ENCODE data around the gene SLC9A3. TPM values are rescaled to one million over a fixed set of nuclear protein-coding genes. Genes with fewer than 3 reads are reported as not detected.

Gene SLC9A3
- total and polyA plus RNA-seq, 8 donors = 2.7 to 142 (median 14.9) TPM

DNA sequence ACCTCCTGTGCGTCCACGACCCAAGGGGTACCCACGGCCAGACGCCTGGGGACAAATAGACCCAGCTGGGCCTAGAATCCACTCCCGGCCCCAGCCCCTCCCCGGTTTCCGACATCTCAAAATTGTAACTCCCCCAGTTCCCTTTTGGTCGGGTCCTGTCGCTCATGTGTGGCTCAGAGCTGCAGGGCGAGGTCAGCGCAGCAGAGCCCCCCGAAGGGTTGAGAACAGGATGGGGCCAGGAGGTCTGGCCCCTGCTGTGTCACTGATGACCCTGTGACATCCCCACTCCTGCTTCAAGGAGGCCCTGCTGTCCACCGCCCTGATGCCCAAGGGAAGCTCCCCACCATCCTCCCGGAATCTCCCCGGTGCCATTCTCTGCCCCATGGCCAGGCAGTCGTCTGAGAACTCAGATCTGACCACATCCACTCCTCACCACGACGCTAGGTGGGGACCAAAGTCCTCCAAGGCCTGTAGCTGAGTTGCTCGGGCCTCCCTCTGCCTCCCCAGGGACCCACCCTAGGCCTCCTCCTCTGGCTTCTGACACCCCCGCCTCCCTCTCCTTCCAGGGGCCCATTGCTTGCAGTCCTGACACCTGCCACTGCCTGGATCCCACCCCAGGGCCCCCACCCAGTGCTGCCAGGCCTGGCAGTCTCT is 3.9 kb downstream of the SLC9A3 start:
- no peak for DNase-seq
- Histone ChIP-seq H3K36me3 (no peaks in the 10 kb centered on the region), H3K9me3 (no peaks in the 10 kb centered on the region), H3K4me1 (peaks cover 19 to 30% (median 24%) of the 10 kb centered on the region in 4 donors), H3K27me3 (peaks cover 20 to 97% (median 66%) of the 10 kb centered on the region in 3 donors), H3K27ac (no peak overlapping the region), H3K4me3 (no peak overlapping the region)
- intact Hi-C loops (cut with DNase I; ENCODE audit: low total_unique reads) = no loop called here
- WGBS, 5 donors = 79 to 90% (median 86%) methylated on average over 14 to 20 of the region's 20 CpGs
- TF ChIP-seq POLR2A (IDR thresholded peaks at IDR 0.05) = no peak
- TF ChIP-seq, protein P1, sequence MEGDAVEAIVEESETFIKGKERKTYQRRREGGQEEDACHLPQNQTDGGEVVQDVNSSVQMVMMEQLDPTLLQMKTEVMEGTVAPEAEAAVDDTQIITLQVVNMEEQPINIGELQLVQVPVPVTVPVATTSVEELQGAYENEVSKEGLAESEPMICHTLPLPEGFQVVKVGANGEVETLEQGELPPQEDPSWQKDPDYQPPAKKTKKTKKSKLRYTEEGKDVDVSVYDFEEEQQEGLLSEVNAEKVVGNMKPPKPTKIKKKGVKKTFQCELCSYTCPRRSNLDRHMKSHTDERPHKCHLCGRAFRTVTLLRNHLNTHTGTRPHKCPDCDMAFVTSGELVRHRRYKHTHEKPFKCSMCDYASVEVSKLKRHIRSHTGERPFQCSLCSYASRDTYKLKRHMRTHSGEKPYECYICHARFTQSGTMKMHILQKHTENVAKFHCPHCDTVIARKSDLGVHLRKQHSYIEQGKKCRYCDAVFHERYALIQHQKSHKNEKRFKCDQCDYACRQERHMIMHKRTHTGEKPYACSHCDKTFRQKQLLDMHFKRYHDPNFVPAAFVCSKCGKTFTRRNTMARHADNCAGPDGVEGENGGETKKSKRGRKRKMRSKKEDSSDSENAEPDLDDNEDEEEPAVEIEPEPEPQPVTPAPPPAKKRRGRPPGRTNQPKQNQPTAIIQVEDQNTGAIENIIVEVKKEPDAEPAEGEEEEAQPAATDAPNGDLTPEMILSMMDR (IDR thresholded peaks at IDR 0.05) = no peak
- TF ChIP-seq EP300 (IDR thresholded peaks at IDR 0.05) = no peak
- TF ChIP-seq POLR2AphosphoS5 (IDR thresholded peaks at IDR 0.05) = no peak

- Histone ChIP-seq H3K4me3 (no peak overlapping the region), H3K27ac (no peak overlapping the region), H3K36me3 (no peaks in the 10 kb centered on the region), H3K27me3 (peaks cover 8 to 97% (median 61%) of the 10 kb centered on the region in 3 donors), H3K9me3 (no peaks in the 10 kb centered on the region), H3K4me1 (peaks cover 7 to 17% (median 10%) of the 10 kb centered on the region in 4 donors)
- TF ChIP-seq POLR2A (IDR thresholded peaks at IDR 0.05) = no peak
- no peak for TF ChIP-seq EP300 (IDR thresholded peaks at IDR 0.05)
- TF ChIP-seq, protein P1 (IDR thresholded peaks at IDR 0.05) = no peak
- TF ChIP-seq POLR2AphosphoS5 (IDR thresholded peaks at IDR 0.05) = no peak
- intact Hi-C loops (cut with DNase I; ENCODE audit: low total_unique reads) = no loop called here
- DNase-seq = peak in 1 of 2 donors; percentile 53
- WGBS, 5 donors = 37 to 54% (median 46%) methylated on average over 6 to 10 of the region's 10 CpGs
Observed at GRCh38 chr5:518721-519120, 5.5 kb downstream of the SLC9A3 start.

DNA sequence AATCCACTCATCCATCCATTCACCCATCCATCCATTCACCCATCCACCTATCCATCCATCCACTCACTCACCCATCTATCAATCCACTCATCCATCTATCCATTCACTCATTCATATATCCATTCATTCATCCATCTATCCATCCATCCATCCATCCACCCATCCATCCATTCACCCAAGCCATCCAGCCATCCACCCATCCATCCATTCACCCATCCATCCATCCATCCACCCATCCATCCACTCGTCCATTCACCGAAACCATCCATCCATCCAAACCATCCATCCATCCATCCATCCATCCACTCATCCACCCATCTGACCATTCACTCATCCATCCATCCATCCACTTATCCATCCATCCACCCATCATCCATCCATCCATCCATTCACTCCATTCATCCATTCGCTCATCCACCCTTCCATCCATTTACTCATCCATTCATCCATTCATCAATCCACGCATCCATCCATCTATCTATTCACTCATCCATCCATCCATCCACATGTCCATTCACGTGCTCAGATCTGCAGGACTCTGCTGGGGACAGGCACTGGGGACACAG is 6.6 kb downstream of the SLC9A3 start:
- H3K4me3 ChIP-seq = no peak overlapping the region

GRCh38 chr5:516980-517379 is 7.3 kb downstream of the SLC9A3 start:
- Histone ChIP-seq H3K36me3 (no peaks in the 10 kb centered on the region), H3K4me1 (peaks cover 0 to 2% (median 0%) of the 10 kb centered on the region in 4 donors), H3K4me3 (no peak overlapping the region), H3K27ac (no peak overlapping the region), H3K27me3 (peaks cover 7 to 93% (median 44%) of the 10 kb centered on the region in 3 donors), H3K9me3 (no peaks in the 10 kb centered on the region)
- intact Hi-C loops (cut with DNase I; ENCODE audit: low total_unique reads) = no loop called here
- DNase-seq = no peak
- WGBS, 5 donors = 86 to 97% (median 93%) methylated on average over 3 of the region's 3 CpGs
- TF ChIP-seq POLR2A (IDR thresholded peaks at IDR 0.05) (no peak), EP300 (IDR thresholded peaks at IDR 0.05) (no peak), POLR2AphosphoS5 (IDR thresholded peaks at IDR 0.05) (no peak)
- TF ChIP-seq, protein P1 (IDR thresholded peaks at IDR 0.05) = no peak

More for the DNA sequence above, 6.6 kb downstream of the SLC9A3 start:
- WGBS, 5 donors = 86 to 91% (median 89%) methylated on average over 5 of the region's 5 CpGs
- no peak for TF ChIP-seq EP300 (IDR thresholded peaks at IDR 0.05)
- TF ChIP-seq, protein P1 (IDR thresholded peaks at IDR 0.05) = no peak
- TF ChIP-seq POLR2A (IDR thresholded peaks at IDR 0.05) = no peak
- no peak for TF ChIP-seq POLR2AphosphoS5 (IDR thresholded peaks at IDR 0.05)
- H3K27me3 ChIP-seq = peaks cover 7 to 97% (median 50%) of the 10 kb centered on the region in 3 donors
- H3K4me1 ChIP-seq = peaks cover 0 to 6% (median under 1%) of the 10 kb centered on the region in 4 donors
- H3K9me3 ChIP-seq = no peaks in the 10 kb centered on the region
- H3K36me3 ChIP-seq = no peaks in the 10 kb centered on the region
- no peak overlapping the region for H3K27ac ChIP-seq
- intact Hi-C loops (cut with DNase I; ENCODE audit: low total_unique reads) = no loop called here
- no peak for DNase-seq
